Astrocyte of the spinal cord (primary cell): ENCODE measurements around the gene LHPP.

Experiments
- DNase-seq: peaks from one replicate; pipeline ENCODE4 v3.0.0; 2011; ENCODE audit warnings: low read depth, low spot score
- H3K4me3 ChIP-seq: 2 replicates; pipeline ENCODE4 v1.5.1; 2011; ENCODE audit warnings: low read depth, mild to moderate bottlenecking, low read length, moderate library complexity
- in situ Hi-C: cut with HindIII; loops from 2 replicates; pipeline ENCODE4 v1.10.0; 2017; ENCODE audit warnings: low sequenced_read_pairs
- TF ChIP-seq, protein P1 (sequence below): IDR thresholded peaks from 2 replicates; pipeline ENCODE4 v1.5.1; 2012; ENCODE audit warnings: low read depth, mild to moderate bottlenecking, low read length, inconsistent platforms

Gene LHPP

DNA sequence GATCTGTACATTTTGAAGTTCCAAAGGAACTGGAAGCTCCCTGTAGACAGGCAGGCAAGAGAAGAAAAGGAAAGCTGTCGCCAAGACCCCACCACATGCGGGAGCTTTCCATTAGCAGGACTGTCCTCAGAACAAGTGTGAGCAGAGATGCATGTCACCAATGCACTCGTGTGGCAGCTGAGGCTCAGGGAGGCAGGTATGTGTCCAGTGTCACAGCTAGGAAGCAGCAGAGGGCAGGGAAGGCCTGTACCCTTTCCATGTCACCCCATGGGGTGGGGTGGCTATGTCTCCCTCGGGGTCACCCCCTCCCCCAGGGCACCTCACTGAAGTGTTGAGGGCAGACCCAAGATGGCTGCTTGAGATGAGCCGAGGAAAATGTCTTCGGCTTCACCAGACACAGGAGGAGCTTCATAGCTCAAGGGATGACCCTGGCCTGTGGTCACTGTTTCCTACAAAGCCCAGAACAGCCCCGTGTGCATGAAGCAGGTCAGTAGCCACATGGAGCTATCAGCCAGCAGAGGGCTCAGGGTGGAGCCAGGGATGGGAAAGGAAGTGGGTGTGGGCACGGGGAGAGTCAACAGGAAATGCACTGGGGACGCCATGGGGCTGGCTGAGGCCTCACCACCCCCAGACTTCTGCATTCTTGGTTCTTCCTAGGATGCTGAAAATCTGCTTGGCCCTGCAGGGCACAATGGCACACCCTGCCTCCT is 186.0 kb downstream of the LHPP start:
- TF ChIP-seq, protein P1, sequence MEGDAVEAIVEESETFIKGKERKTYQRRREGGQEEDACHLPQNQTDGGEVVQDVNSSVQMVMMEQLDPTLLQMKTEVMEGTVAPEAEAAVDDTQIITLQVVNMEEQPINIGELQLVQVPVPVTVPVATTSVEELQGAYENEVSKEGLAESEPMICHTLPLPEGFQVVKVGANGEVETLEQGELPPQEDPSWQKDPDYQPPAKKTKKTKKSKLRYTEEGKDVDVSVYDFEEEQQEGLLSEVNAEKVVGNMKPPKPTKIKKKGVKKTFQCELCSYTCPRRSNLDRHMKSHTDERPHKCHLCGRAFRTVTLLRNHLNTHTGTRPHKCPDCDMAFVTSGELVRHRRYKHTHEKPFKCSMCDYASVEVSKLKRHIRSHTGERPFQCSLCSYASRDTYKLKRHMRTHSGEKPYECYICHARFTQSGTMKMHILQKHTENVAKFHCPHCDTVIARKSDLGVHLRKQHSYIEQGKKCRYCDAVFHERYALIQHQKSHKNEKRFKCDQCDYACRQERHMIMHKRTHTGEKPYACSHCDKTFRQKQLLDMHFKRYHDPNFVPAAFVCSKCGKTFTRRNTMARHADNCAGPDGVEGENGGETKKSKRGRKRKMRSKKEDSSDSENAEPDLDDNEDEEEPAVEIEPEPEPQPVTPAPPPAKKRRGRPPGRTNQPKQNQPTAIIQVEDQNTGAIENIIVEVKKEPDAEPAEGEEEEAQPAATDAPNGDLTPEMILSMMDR: peak; percentile 32
- in situ Hi-C loops: no loop called here
- no peak overlapping the region for H3K4me3 ChIP-seq
- DNase-seq: no peak

GRCh38 chr10:124648131-124648475 is 186.5 kb downstream of the LHPP start:
- no peak for DNase-seq
- in situ Hi-C loops: no loop called here
- TF ChIP-seq, protein P1: no peak
- no peak overlapping the region for H3K4me3 ChIP-seq

- no peak overlapping the region for H3K4me3 ChIP-seq
- in situ Hi-C loops: no loop called here
- peak; percentile 85 for DNase-seq
- TF ChIP-seq, protein P1: no peak
These were observed 187.1 kb downstream of the LHPP start for GRCh38 chr10:124648738-124649137.

DNA sequence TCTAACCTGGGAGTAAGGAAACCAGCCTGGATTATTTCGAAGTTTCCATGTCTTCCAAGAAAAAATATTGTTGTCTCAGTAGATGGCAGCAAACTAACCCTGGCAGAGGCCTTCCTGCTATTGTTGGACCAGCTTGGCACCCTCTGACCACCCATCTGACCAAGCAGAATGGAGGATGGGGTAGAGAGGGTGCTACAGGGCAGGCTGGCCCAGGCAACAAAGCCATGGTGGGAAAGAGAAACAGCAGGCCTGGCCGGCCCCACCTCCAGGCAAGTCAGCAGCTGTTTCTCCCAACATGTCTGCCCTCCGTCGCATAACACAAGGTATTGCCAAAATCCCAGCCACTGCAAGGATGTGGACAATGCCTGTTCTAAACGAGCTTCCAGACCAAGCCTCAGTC is 187.6 kb downstream of the LHPP start:
- TF ChIP-seq, protein P1: no peak
- H3K4me3 ChIP-seq: no peak overlapping the region
- DNase-seq: no peak

GRCh38 chr10:124650263-124650662 is 188.6 kb downstream of the LHPP start:
- TF ChIP-seq, protein P1: no peak
- in situ Hi-C loops: no loop called here
- no peak overlapping the region for H3K4me3 ChIP-seq
- no peak for DNase-seq

More for the DNA sequence above, 187.6 kb downstream of the LHPP start:
- in situ Hi-C loops: no loop called here

- H3K4me3 ChIP-seq: no peak overlapping the region
- DNase-seq: no peak
- in situ Hi-C loops: no loop called here
- TF ChIP-seq, protein P1: no peak
These were observed 189.3 kb downstream of the LHPP start for GRCh38 chr10:124650820-124651401.
